Stomach (tissue), 19 donors: Measurements from ENCODE around the gene PITPNM3. TPM values are rescaled to one million over a fixed set of nuclear protein-coding genes. Genes with fewer than 3 reads are reported as not detected.
A peak's percentile ranks its signal among the peaks of the same experiment; 100 is the strongest.

Experiments used
- DNase-seq, 2 donors: peaks; one replicate each; pipeline versions ENCODE4 v3.0.0 to v3.0.0-alpha.2; 2013 to 2019
- H3K27ac ChIP-seq, 5 donors: fragments of 200-600 bp in 4 of 5; sonication (generic) in 4 of 5; one replicate each; pipeline ENCODE4 v1.5.1; 2013 to 2019; ENCODE audit warnings: mild to moderate bottlenecking in 1 of 5, moderate library complexity in 1 of 5
- H3K27me3 ChIP-seq, 3 donors: fragments of 200-600 bp; sonication (generic); one replicate each; pipeline ENCODE4 v1.5.1; 2017 to 2019; ENCODE audit warnings: mixed run types in 1 of 3
- H3K36me3 ChIP-seq, 4 donors: fragments of 200-600 bp; sonication (generic); 1 replicate in 3 of 4; 2 replicates in 1 of 4; pipeline ENCODE4 v1.5.1; 2016 to 2019
- H3K4me1 ChIP-seq, 4 donors: fragments of 200-600 bp; sonication (generic); one replicate each; pipeline ENCODE4 v1.5.1; 2016 to 2019
- H3K4me3 ChIP-seq, 4 donors: fragments of 200-600 bp; sonication (generic) in 3 of 4; one replicate each; pipeline ENCODE4 v1.5.1; 2016 to 2019; ENCODE audit warnings: mild to moderate bottlenecking in 1 of 4
- H3K9me3 ChIP-seq, 4 donors: fragments of 200-600 bp; sonication (generic); one replicate each; pipeline ENCODE4 v1.5.1; 2016 to 2019
- EP300 ChIP-seq: sonication (generic); formaldehyde crosslinking; IDR thresholded peaks from one replicate; pipeline ENCODE4 v1.6.1; 2017; ENCODE audit warnings: antibody characterized with exemption
- POLR2A ChIP-seq, 4 donors: fragments of 450-650 bp; IDR thresholded peaks; one replicate each; pipeline ENCODE4 v1.6.1; 2016; ENCODE audit warnings: antibody characterized with exemption in 4 of 4, control low read depth in 2 of 4, mild to moderate bottlenecking in 1 of 4, moderate library complexity in 1 of 4
- POLR2AphosphoS5 ChIP-seq, 3 donors: sonication (generic); formaldehyde crosslinking; IDR thresholded peaks; one replicate each; pipeline ENCODE4 v1.6.1; 2016; ENCODE audit warnings: antibody characterized with exemption in 3 of 3
- WGBS, 5 donors: extraction: QIAGEN DNeasy Blood & Tissue Kit in 3 of 5; methylation state at CpG; one replicate each; pipeline versions ENCODE4 v1.1.5 to v1.1.7; 2013 to 2018; 5-methylcytosine and 5-hydroxymethylcytosine counted together
- intact Hi-C: fragments of 100-400 bp; cut with DNase I; formaldehyde crosslinking; loops from one replicate; pipeline ENCODE4 v1.15.1; 2023; ENCODE audit warnings: low total_unique reads
- long read RNA-seq, 10 donors: transcript quantifications; one replicate each; lab custom pipeline, GENCODE V29; 2026
- polyA plus RNA-seq, 3 donors: library from polyadenylated mRNA; stranded (reverse); fragments of 200-250 nt; gene quantifications; one replicate each; pipeline ENCODE4 v1.2.3, GENCODE V29; 2013
- total RNA-seq, 5 donors: library from RNA; depleted of rRNA; stranded (reverse); fragments of >200 nt; gene quantifications; one replicate each; pipeline versions ENCODE4 v1.1.0 to v1.2.3, GENCODE V29; 2014 to 2016
- TF ChIP-seq, protein P1 (sequence below), 7 experiments: fragments of 450-650 bp in 4 of 7; fragments of 200-600 bp in 3 of 7; sonication (generic) in 3 of 7; IDR thresholded peaks; one replicate each; pipeline ENCODE4 v1.5.1; 2016 to 2019; ENCODE audit warnings: antibody characterized with exemption in 7 of 7, control low read depth in 2 of 7, mild to moderate bottlenecking in 1 of 7
- donor health status: healthy with polysubstance abuse.
- donor health status: Bipolar disorder and iron deficiency.
- donor health status: healthy.

PITPNM3 gene
- total RNA-seq (10 to 100 TPM in 3 of 5 donors, 1 to 10 TPM in 2; 4.3 to 19.3 (median 13.4) TPM), polyA plus RNA-seq (1 to 10 TPM; 1.1 to 4.9 (median 2.4) TPM)
- long read RNA-seq, donor 1: 0 reads
- long read RNA-seq, donor 2: 0 reads
- long read RNA-seq, donor 3: 0 reads
- long read RNA-seq, donor 4: 0 reads
- long read RNA-seq, donor 5: 0 reads
- long read RNA-seq, donor 6, full-length matches to known transcripts: 1 of 1 reads
- long read RNA-seq, donor 6, partial matches to known transcripts: 0 of 1 reads
- long read RNA-seq, donor 6, other reads (novel, unspliced or antisense): 0 of 1 reads
- long read RNA-seq, donor 7: 0 reads
- long read RNA-seq, donor 8: 0 reads
- long read RNA-seq, donor 9: 0 reads
- long read RNA-seq, donor 10: 0 reads

DNA sequence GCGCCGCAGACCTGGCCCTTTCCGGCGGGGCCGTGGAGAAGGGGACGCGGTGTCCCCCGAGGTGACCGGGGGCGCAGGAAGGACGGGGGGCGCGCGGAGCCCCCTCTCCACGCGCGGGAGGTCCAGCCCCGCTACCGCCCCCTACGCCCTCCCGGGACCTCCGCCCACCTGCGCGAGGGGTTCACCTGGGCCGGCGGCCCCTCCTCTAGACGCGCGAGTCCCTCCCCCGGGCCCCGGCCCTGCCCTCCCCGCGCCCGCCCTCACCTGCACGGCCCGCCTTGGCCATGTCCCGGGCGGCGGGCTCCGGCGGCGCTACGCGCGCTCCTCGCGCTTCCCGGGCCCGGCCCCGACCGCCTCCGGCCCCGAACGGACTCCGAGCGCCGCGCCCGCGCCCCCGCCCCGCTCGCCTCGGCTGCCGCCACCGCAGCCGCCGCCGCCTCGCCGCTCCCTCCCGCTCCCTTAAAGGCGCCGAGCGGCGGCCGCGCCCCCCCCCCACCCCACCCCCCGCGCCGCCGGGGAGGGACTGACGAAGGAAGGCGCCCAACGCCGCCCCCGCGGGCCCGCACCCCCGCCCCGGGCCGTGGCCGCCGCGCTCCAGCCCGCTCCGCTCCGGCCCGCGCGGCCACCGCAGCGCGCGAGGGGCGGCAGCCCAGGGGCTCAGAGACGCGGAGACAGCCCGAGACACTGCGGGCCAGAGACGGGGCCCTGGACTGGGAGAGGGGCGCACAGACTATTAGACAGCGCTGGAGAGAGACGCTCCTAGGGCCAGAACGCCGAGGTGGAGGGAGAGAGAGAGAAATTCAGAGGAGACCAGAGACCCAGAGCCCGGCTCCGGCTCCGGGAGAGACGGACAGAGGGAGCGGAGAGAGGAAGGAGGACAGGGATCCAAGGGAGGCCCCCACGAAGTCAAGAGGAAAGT lies at the start of gene PITPNM3:
Gene PITPNM3, minus strand, starts transcription at position 435 of the 919 bp plus-strand sequence. Its CDS starts 149 bp downstream, at position 286.
- no peaks in the 10 kb centered on the region for H3K9me3 ChIP-seq
- peak within 1 kb of the TSS; percentile 10 to 88 (median 81) for H3K27ac ChIP-seq
- peak; percentile 40 to 71 for DNase-seq
- intact Hi-C loops: no loop called here
- 1 to 7% (median 3%) methylated on average over 16 to 120 of the region's 122 CpGs for WGBS, 5 donors
- TF ChIP-seq POLR2A (IDR thresholded peaks at IDR 0.05): no peak
- TF ChIP-seq EP300: no peak
- TF ChIP-seq POLR2AphosphoS5 (IDR thresholded peaks at IDR 0.05): no peak
- TF ChIP-seq, protein P1, sequence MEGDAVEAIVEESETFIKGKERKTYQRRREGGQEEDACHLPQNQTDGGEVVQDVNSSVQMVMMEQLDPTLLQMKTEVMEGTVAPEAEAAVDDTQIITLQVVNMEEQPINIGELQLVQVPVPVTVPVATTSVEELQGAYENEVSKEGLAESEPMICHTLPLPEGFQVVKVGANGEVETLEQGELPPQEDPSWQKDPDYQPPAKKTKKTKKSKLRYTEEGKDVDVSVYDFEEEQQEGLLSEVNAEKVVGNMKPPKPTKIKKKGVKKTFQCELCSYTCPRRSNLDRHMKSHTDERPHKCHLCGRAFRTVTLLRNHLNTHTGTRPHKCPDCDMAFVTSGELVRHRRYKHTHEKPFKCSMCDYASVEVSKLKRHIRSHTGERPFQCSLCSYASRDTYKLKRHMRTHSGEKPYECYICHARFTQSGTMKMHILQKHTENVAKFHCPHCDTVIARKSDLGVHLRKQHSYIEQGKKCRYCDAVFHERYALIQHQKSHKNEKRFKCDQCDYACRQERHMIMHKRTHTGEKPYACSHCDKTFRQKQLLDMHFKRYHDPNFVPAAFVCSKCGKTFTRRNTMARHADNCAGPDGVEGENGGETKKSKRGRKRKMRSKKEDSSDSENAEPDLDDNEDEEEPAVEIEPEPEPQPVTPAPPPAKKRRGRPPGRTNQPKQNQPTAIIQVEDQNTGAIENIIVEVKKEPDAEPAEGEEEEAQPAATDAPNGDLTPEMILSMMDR (IDR thresholded peaks at IDR 0.05): no peak
- peak within 1 kb of the TSS; percentile 68 to 74 (median 71) for H3K4me3 ChIP-seq
- peaks cover 16 to 69% (median 48%) of the 10 kb centered on the region in 4 donors for H3K4me1 ChIP-seq
- H3K27me3 ChIP-seq: peaks cover 0 to 46% (median 12%) of the 10 kb centered on the region in 3 donors
- H3K36me3 ChIP-seq: no peaks in the 10 kb centered on the region

DNA sequence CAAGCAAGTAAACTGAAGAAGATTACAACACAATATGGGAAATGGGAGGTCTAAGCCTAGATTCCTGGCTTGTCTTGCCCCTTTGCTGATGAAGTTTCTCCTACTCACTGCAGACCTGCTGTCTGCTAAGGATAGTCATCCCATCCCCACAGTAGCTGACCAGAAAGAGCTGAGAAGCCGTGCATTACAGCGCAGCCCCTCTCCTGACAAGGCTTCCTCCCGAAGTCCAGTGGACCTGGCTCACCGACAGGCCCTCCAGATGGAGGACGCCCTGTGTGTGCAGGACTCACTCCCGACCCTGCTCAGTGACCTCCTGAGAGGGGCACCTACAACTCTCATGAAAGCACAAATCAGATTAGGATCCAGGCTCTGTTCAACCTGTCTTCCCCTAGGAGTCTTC lies 48.8 kb upstream of the PITPNM3 start:
- peaks cover under 1 to 18% (median 8%) of the 10 kb centered on the region in 4 donors for H3K4me1 ChIP-seq
- WGBS, 5 donors: 91 to 98% (median 95%) methylated on average over 6 of the region's 6 CpGs
- DNase-seq: no peak
- TF ChIP-seq POLR2AphosphoS5 (IDR thresholded peaks at IDR 0.05): no peak
- no peak for TF ChIP-seq EP300
- TF ChIP-seq POLR2A (IDR thresholded peaks at IDR 0.05): no peak
- TF ChIP-seq, protein P1 (IDR thresholded peaks at IDR 0.05): no peak
- no peaks in the 10 kb centered on the region for H3K27me3 ChIP-seq
- peaks cover 44 to 81% (median 79%) of the 10 kb centered on the region in 4 donors for H3K36me3 ChIP-seq
- H3K27ac ChIP-seq: no peak overlapping the region
- H3K4me3 ChIP-seq: no peak overlapping the region
- H3K9me3 ChIP-seq: no peaks in the 10 kb centered on the region
- intact Hi-C loops: no loop called here

DNA sequence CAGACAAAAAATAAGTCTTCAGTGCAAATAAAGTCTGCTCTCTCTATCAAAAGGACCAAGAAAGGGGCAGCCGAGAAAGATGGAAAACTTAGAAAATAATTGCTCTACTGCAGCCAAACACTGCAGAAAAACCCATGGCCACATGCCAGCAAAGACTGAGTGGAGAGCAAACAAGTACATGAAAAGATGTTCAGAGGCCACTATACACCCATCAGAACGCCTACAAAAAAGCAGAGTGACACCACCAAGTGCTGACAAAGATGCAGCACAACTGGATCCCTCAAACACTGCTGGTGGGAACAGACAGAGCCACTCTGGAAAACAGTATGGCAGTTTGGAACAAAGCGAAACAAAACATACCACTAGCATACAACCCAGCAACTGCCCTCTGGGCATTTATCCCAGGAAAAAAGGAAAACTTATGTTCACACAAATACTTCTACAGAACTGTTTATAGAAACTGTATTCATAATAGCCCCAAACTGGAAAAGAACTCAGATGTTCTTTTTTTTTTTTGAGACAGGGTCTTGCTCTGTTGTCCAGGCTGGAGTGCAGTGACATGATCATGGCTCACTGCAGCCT lies 47.5 kb upstream of the PITPNM3 start:
- WGBS, 5 donors: 45 to 62% (median 53%) methylated on average over 3 of the region's 3 CpGs
- Histone ChIP-seq H3K27me3 (no peaks in the 10 kb centered on the region), H3K27ac (peak overlapping the region in 1 of 5 donors; percentile 10), H3K4me3 (no peak overlapping the region), H3K36me3 (peaks cover 32 to 78% (median 70%) of the 10 kb centered on the region in 4 donors), H3K9me3 (no peaks in the 10 kb centered on the region), H3K4me1 (peaks cover 9 to 31% (median 20%) of the 10 kb centered on the region in 4 donors)
- TF ChIP-seq, protein P1 (IDR thresholded peaks at IDR 0.05): no peak
- TF ChIP-seq EP300 (no peak), POLR2AphosphoS5 (IDR thresholded peaks at IDR 0.05) (no peak), POLR2A (IDR thresholded peaks at IDR 0.05) (no peak)
- intact Hi-C loops: no loop called here
- peak; percentile 29 to 68 for DNase-seq

DNA sequence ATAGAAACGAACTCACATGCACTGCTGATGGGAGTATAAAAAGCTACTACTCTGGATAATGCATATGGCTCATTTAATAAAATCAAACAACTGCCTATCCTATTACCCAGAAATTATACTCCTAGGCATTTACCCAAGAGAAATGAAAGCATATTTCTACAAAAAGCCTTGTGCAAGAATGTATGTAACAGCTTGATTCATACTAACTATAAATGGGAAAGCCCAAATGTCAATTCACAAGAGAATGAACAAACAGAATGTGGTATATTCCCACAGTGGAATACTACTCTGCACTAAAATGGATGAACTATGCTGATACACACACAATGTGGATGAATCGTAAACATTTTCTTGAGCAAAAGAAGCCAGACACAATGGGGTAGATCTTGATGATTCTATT lies 45.8 kb upstream of the PITPNM3 start:
- intact Hi-C loops: no loop called here
- no peak overlapping the region for H3K27ac ChIP-seq

More for the DNA sequence above, 45.8 kb upstream of the PITPNM3 start:
- H3K27me3 ChIP-seq: no peaks in the 10 kb centered on the region
- no peak overlapping the region for H3K4me3 ChIP-seq
- TF ChIP-seq EP300 (no peak), POLR2AphosphoS5 (IDR thresholded peaks at IDR 0.05) (no peak), POLR2A (IDR thresholded peaks at IDR 0.05) (no peak)
- TF ChIP-seq, protein P1 (IDR thresholded peaks at IDR 0.05): no peak
- DNase-seq: no peak
- 88 to 95% (median 94%) methylated on average over 2 of the region's 2 CpGs for WGBS, 5 donors
- peaks cover 20 to 45% (median 34%) of the 10 kb centered on the region in 4 donors for H3K4me1 ChIP-seq
- H3K9me3 ChIP-seq: no peaks in the 10 kb centered on the region
- peaks cover 16 to 68% (median 61%) of the 10 kb centered on the region in 4 donors for H3K36me3 ChIP-seq
